SW480 (cell line): ENCODE measurements around the gene UBAP2.
A peak's percentile ranks its signal among the peaks of the same experiment; 100 is the strongest.
"Not testable (repeated sequence)": the region's sequence is repeated elsewhere in the genome, so short reads cannot be mapped to it uniquely, and the experiment has no call there.

Source experiments
- DNase-seq: peaks from one replicate; pipeline ENCODE4 v3.0.0-alpha.2; 2016; ENCODE audit warnings: low spot score

Gene UBAP2

GRCh38 chr9:34047864-34048726, 592 bp downstream of the UBAP2 start:
- peak; percentile 81 for DNase-seq

GRCh38 chr9:34046784-34047379, 1.8 kb downstream of the UBAP2 start:
- DNase-seq: no peak

- no peak for DNase-seq
Measured at GRCh38 chr9:34045903-34046302, 2.8 kb downstream of the UBAP2 start.

- not testable (repeated sequence) for DNase-seq
Measured at GRCh38 chr9:34042074-34042473, 6.6 kb downstream of the UBAP2 start.

GRCh38 chr9:34038851-34039250, 9.8 kb downstream of the UBAP2 start:
- DNase-seq: not testable (repeated sequence)

GRCh38 chr9:34037626-34038025, 11.1 kb downstream of the UBAP2 start:
- DNase-seq: no peak

GRCh38 chr9:34036625-34037024, 12.1 kb downstream of the UBAP2 start:
- DNase-seq: no peak

GRCh38 chr9:34035656-34036055, 13.0 kb downstream of the UBAP2 start:
- DNase-seq: no peak

- no peak for DNase-seq
Measured at GRCh38 chr9:34034698-34035065, 14.0 kb downstream of the UBAP2 start.

GRCh38 chr9:34032631-34033030, 16.1 kb downstream of the UBAP2 start:
- no peak for DNase-seq

GRCh38 chr9:34027845-34028574, 20.7 kb downstream of the UBAP2 start:
- DNase-seq: no peak

GRCh38 chr9:34025811-34026210, 22.9 kb downstream of the UBAP2 start:
- DNase-seq: no peak

GRCh38 chr9:34025062-34025461, 23.6 kb downstream of the UBAP2 start:
- DNase-seq: no peak

- DNase-seq: not testable (repeated sequence)
Measured at GRCh38 chr9:34024476-34024875, 24.2 kb downstream of the UBAP2 start.

GRCh38 chr9:34016149-34016548, 32.5 kb downstream of the UBAP2 start:
- DNase-seq: no peak

GRCh38 chr9:34010979-34011378, 37.7 kb downstream of the UBAP2 start:
- no peak for DNase-seq

- DNase-seq: no peak
Measured at GRCh38 chr9:34001951-34002350, 46.7 kb downstream of the UBAP2 start.

GRCh38 chr9:34001298-34001697, 47.4 kb downstream of the UBAP2 start:
- DNase-seq: no peak

GRCh38 chr9:33995449-33995848, 53.2 kb downstream of the UBAP2 start:
- no peak for DNase-seq

- DNase-seq: no peak
Measured at GRCh38 chr9:33993104-33993503, 55.6 kb downstream of the UBAP2 start.

GRCh38 chr9:33992632-33993031, 56.1 kb downstream of the UBAP2 start:
- DNase-seq: no peak

GRCh38 chr9:33988219-33988890, 60.3 kb downstream of the UBAP2 start:
- no peak for DNase-seq
